Measurements from ENCODE around the gene FBN2. TPM values are rescaled to one million over a fixed set of nuclear protein-coding genes. Genes with fewer than 3 reads are reported as not detected.

FBN2 gene
- total and polyA plus RNA-seq, 7 donors = 0.23 to 2.0 (median 0.51) TPM; not detected in 1

GRCh38 chr5:128357226-128357625 is 180.8 kb downstream of the FBN2 start:
- H3K4me1 ChIP-seq = no peaks in the 10 kb centered on the region
- DNase-seq = no peak
- H3K27me3 ChIP-seq = no peaks in the 10 kb centered on the region
- no peak overlapping the region for H3K27ac ChIP-seq
- no peak for TF ChIP-seq POLR2AphosphoS5 (IDR thresholded peaks at IDR 0.05)
- TF ChIP-seq, protein P1, sequence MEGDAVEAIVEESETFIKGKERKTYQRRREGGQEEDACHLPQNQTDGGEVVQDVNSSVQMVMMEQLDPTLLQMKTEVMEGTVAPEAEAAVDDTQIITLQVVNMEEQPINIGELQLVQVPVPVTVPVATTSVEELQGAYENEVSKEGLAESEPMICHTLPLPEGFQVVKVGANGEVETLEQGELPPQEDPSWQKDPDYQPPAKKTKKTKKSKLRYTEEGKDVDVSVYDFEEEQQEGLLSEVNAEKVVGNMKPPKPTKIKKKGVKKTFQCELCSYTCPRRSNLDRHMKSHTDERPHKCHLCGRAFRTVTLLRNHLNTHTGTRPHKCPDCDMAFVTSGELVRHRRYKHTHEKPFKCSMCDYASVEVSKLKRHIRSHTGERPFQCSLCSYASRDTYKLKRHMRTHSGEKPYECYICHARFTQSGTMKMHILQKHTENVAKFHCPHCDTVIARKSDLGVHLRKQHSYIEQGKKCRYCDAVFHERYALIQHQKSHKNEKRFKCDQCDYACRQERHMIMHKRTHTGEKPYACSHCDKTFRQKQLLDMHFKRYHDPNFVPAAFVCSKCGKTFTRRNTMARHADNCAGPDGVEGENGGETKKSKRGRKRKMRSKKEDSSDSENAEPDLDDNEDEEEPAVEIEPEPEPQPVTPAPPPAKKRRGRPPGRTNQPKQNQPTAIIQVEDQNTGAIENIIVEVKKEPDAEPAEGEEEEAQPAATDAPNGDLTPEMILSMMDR (IDR thresholded peaks at IDR 0.05) = no peak
- no peak for TF ChIP-seq EP300 (IDR thresholded peaks at IDR 0.05)
- TF ChIP-seq POLR2A (IDR thresholded peaks at IDR 0.05) = no peak
- intact Hi-C loops (cut with DNase I) = no loop called here
- no peaks in the 10 kb centered on the region for H3K36me3 ChIP-seq
- 89 to 91% methylated on average over 3 of the region's 3 CpGs for WGBS, 2 donors
- no peak overlapping the region for H3K4me3 ChIP-seq
- no peaks in the 10 kb centered on the region for H3K9me3 ChIP-seq

GRCh38 chr5:128355961-128356360 is 182.1 kb downstream of the FBN2 start:
- DNase-seq = no peak
- no peak overlapping the region for H3K4me3 ChIP-seq
- 88 to 91% methylated on average over 3 of the region's 3 CpGs for WGBS, 2 donors
- H3K36me3 ChIP-seq = no peaks in the 10 kb centered on the region
- no peaks in the 10 kb centered on the region for H3K9me3 ChIP-seq
- intact Hi-C loops (cut with DNase I) = no loop called here
- no peaks in the 10 kb centered on the region for H3K4me1 ChIP-seq
- H3K27ac ChIP-seq = no peak overlapping the region
- no peaks in the 10 kb centered on the region for H3K27me3 ChIP-seq
- TF ChIP-seq POLR2AphosphoS5 (IDR thresholded peaks at IDR 0.05) = no peak
- TF ChIP-seq EP300 (IDR thresholded peaks at IDR 0.05) = no peak
- TF ChIP-seq, protein P1 (IDR thresholded peaks at IDR 0.05) = no peak
- TF ChIP-seq POLR2A (IDR thresholded peaks at IDR 0.05) = no peak

DNA sequence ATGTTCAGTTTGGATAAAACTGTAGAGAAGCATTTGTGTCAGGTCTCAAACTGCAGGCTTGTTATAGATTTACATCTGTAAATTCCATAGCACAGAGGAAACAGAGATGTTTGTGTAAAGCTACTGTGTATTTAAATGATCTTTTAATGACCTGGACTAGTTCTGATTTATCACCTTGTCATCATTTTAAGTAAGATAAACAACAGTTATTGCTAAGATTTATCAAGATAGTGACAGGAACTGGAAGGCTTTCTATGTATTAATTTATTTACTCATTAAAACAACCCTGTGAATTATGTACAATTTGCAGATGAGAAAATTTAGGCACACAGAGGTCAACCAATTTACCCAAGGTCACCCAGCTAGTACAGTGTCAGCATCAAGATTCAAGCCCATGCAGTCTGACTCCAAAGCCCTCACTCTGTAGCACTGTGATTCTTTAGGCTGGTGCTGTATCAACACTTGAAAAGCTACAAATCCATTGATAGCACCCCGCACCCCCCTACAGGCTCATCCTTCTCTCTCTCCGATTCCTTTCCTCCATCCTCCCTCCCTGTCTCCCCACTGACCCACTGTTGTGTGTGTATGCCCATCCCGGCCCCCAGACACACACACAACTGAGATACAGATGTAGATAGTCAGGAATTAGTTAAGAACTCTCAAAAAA is 184.5 kb downstream of the FBN2 start:
- no peaks in the 10 kb centered on the region for H3K36me3 ChIP-seq
- intact Hi-C loops (cut with DNase I) = no loop called here
- no peaks in the 10 kb centered on the region for H3K4me1 ChIP-seq
- no peak for DNase-seq
- whole genome bisulfite sequencing, 2 donors = 84 to 88% methylated on average over 3 of the region's 3 CpGs
- TF ChIP-seq POLR2A (IDR thresholded peaks at IDR 0.05) (no peak), EP300 (IDR thresholded peaks at IDR 0.05) (no peak), POLR2AphosphoS5 (IDR thresholded peaks at IDR 0.05) (no peak)
- TF ChIP-seq, protein P1 (IDR thresholded peaks at IDR 0.05) = no peak
- no peaks in the 10 kb centered on the region for H3K9me3 ChIP-seq
- H3K27ac ChIP-seq = no peak overlapping the region
- no peak overlapping the region for H3K4me3 ChIP-seq
- no peaks in the 10 kb centered on the region for H3K27me3 ChIP-seq

- Histone ChIP-seq H3K9me3 (no peaks in the 10 kb centered on the region), H3K4me1 (peaks cover 0 to 7% (median 2%) of the 10 kb centered on the region in 4 donors), H3K4me3 (no peak overlapping the region), H3K36me3 (no peaks in the 10 kb centered on the region), H3K27me3 (no peaks in the 10 kb centered on the region), H3K27ac (no peak overlapping the region)
- 91 to 93% methylated on average over 5 of the region's 5 CpGs for WGBS, 2 donors
- DNase-seq = no peak
- intact Hi-C loops (cut with DNase I) = no loop called here
- TF ChIP-seq POLR2AphosphoS5 (IDR thresholded peaks at IDR 0.05) (no peak), POLR2A (IDR thresholded peaks at IDR 0.05) (no peak), EP300 (IDR thresholded peaks at IDR 0.05) (no peak)
- TF ChIP-seq, protein P1 (IDR thresholded peaks at IDR 0.05) = no peak
Observed at GRCh38 chr5:128350705-128351104, 187.3 kb downstream of the FBN2 start.
